G401 (cell line): Measurements from ENCODE around the gene MCF2L. TPM values are rescaled to one million over a fixed set of nuclear protein-coding genes. Genes with fewer than 3 reads are reported as not detected.
"Not testable (repeated sequence)": the region's sequence is repeated elsewhere in the genome, so short reads cannot be mapped to it uniquely, and the experiment has no call there.

Source experiments
- DNase-seq: peaks from one replicate; pipeline ENCODE4 v3.0.0-alpha.2; 2015; ENCODE audit warnings: low spot score
- in situ Hi-C: cut with HindIII; loops from 2 replicates; pipeline ENCODE4 v1.10.0; 2016; ENCODE audit warnings: low sequenced_read_pairs, mixed read lengths
- total RNA-seq: library from RNA; depleted of rRNA; stranded (reverse); fragments of >200 nt; shearing (Covaris generic); gene quantifications from 2 replicates; pipeline ENCODE4 v1.2.3, GENCODE V29; 2014

MCF2L gene
- total RNA-seq, 1 experiment from 2014 or later = 2.8 TPM

- no peak for DNase-seq
These were observed 53.9 kb downstream of the MCF2L start for GRCh38 chr13:113022745-113023574.

GRCh38 chr13:113023694-113024430, 54.8 kb downstream of the MCF2L start:
- in situ Hi-C loops = no loop called here
- no peak for DNase-seq

More at GRCh38 chr13:113022745-113023574, 53.9 kb downstream of the MCF2L start:
- in situ Hi-C loops = no loop called here

- in situ Hi-C loops = no loop called here
- DNase-seq = no peak
These were observed 55.5 kb downstream of the MCF2L start for GRCh38 chr13:113024466-113024865.

- DNase-seq = no peak
- in situ Hi-C loops = no loop called here
These were observed 57.4 kb downstream of the MCF2L start for GRCh38 chr13:113026391-113026910.

GRCh38 chr13:113027095-113027494, 58.1 kb downstream of the MCF2L start:
- in situ Hi-C loops = no loop called here
- DNase-seq = no peak

GRCh38 chr13:113027566-113027965, 58.6 kb downstream of the MCF2L start:
- in situ Hi-C loops = no loop called here
- no peak for DNase-seq

GRCh38 chr13:113028336-113029060, 59.5 kb downstream of the MCF2L start:
- in situ Hi-C loops = no loop called here
- no peak for DNase-seq

- DNase-seq = no peak
- in situ Hi-C loops = no loop called here
These were observed 60.0 kb downstream of the MCF2L start for GRCh38 chr13:113029061-113029445.

GRCh38 chr13:113029487-113030258, 60.7 kb downstream of the MCF2L start:
- in situ Hi-C loops = no loop called here
- no peak for DNase-seq

- DNase-seq, in situ Hi-C loops: not testable (repeated sequence)
These were observed 61.2 kb downstream of the MCF2L start for GRCh38 chr13:113030259-113030640.

GRCh38 chr13:113031465-113031864, 62.5 kb downstream of the MCF2L start:
- DNase-seq = no peak
- in situ Hi-C loops = no loop called here

GRCh38 chr13:113032291-113032690, 63.3 kb downstream of the MCF2L start:
- DNase-seq = no peak
- in situ Hi-C loops = no loop called here

- DNase-seq = no peak
- in situ Hi-C loops = no loop called here
These were observed 64.2 kb downstream of the MCF2L start for GRCh38 chr13:113033054-113033850.

GRCh38 chr13:113034451-113035212, 65.6 kb downstream of the MCF2L start:
- in situ Hi-C loops = no loop called here

GRCh38 chr13:113035213-113035800, 66.3 kb downstream of the MCF2L start:
- DNase-seq = no peak
- in situ Hi-C loops = no loop called here

More at GRCh38 chr13:113034451-113035212, 65.6 kb downstream of the MCF2L start:
- peak; percentile 85 for DNase-seq

GRCh38 chr13:113036401-113036800, 67.4 kb downstream of the MCF2L start:
- DNase-seq = no peak
- in situ Hi-C loops = no loop called here

- in situ Hi-C loops = no loop called here
- DNase-seq = no peak
These were observed 71.0 kb downstream of the MCF2L start for GRCh38 chr13:113040031-113040430.
